Gastroesophageal sphincter (tissue), 4 donors: Measurements from ENCODE around the gene RNASE11. TPM values are rescaled to one million over a fixed set of nuclear protein-coding genes. Genes with fewer than 3 reads are reported as not detected.

Experiments
- ATAC-seq: fragments of 150-250 bp; one replicate; pipeline ENCODE4 v1.9.1; 2016; ENCODE audit warnings: mild to moderate bottlenecking, moderate library complexity
- H3K27ac ChIP-seq, 4 donors: fragments of 200-600 bp; sonication (generic) in 3 of 4; 1 replicate in 3 of 4; 2 replicates in 1 of 4; pipeline ENCODE4 v1.5.1; 2016 to 2019
- H3K27me3 ChIP-seq: fragments of 200-600 bp; sonication (generic); one replicate; pipeline ENCODE4 v1.5.1; 2019
- H3K36me3 ChIP-seq, 2 donors: fragments of 200-600 bp; sonication (generic); one replicate each; pipeline ENCODE4 v1.5.1; 2019; ENCODE audit warnings: control low read depth in 1 of 2
- H3K4me1 ChIP-seq, 3 donors: fragments of 200-600 bp; sonication (generic); 1 replicate in 2 of 3; 2 replicates in 1 of 3; pipeline ENCODE4 v1.5.1; 2016 to 2019; ENCODE audit warnings: control low read depth in 2 of 3
- H3K4me3 ChIP-seq, 2 donors: fragments of 200-600 bp; sonication (generic); one replicate each; pipeline ENCODE4 v1.5.1; 2019; ENCODE audit warnings: mild to moderate bottlenecking in 1 of 2, moderate library complexity in 1 of 2
- H3K9me3 ChIP-seq, 3 donors: fragments of 200-600 bp; sonication (generic); one replicate each; pipeline ENCODE4 v1.5.1; 2017 to 2019; ENCODE audit warnings: control low read depth in 2 of 3
- EP300 ChIP-seq: sonication (generic); formaldehyde crosslinking; IDR thresholded peaks from one replicate; pipeline ENCODE4 v1.6.1; 2017; ENCODE audit warnings: antibody characterized with exemption, mild to moderate bottlenecking
- POLR2A ChIP-seq, 2 donors: fragments of 450-650 bp; IDR thresholded peaks; one replicate each; pipeline ENCODE4 v1.6.1; 2017; ENCODE audit warnings: antibody characterized with exemption in 2 of 2, mild to moderate bottlenecking in 2 of 2, moderate library complexity in 1 of 2
- POLR2AphosphoS5 ChIP-seq: sonication (generic); formaldehyde crosslinking; IDR thresholded peaks from one replicate; pipeline ENCODE4 v1.6.1; 2017; ENCODE audit warnings: antibody characterized with exemption
- WGBS, 2 donors: methylation state at CpG; one replicate each; pipeline ENCODE4 v1.1.5; 2018; ENCODE audit warnings: low coverage in 1 of 2; 5-methylcytosine and 5-hydroxymethylcytosine counted together
- total RNA-seq, 4 donors: library from RNA; depleted of rRNA; stranded (reverse); fragments of >200 nt; gene quantifications; one replicate each; pipeline ENCODE4 v1.1.0, GENCODE V29; 2016
- TF ChIP-seq, protein P1 (sequence below), 4 experiments: fragments of 200-600 bp in 2 of 4; fragments of 450-650 bp in 2 of 4; sonication (generic) in 1 of 4; IDR thresholded peaks; one replicate each; pipeline ENCODE4 v1.5.1; 2017 to 2019; ENCODE audit warnings: antibody characterized with exemption in 4 of 4, mild to moderate bottlenecking in 2 of 4, moderate library complexity in 2 of 4

The RNASE11 gene
- total RNA-seq, 4 donors from 2014 or later: not detected

DNA sequence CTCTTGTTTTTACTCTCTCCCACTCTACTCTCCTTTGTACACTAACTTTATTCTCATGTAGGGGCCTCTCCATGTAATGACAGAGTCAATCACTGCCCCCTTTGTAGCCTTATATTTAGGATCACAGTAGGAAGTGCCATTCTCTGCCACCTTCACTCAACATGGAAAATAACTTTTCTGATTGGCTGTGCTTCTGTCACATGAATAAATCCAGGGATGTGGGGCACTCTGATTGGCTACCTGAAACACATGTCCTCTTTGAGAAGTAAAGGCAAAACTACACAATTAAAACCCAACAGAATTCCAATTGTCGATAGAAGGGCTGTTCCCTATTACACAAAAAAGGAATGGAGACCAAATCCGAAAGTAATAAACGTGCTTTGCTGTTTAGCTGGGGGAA lies 26.8 kb downstream of the RNASE11 start, which contains the start of gene RNASE9:
Gene RNASE9 (minus strand): TSS at position 87 of the 400 bp plus-strand sequence.
- no peak within 1 kb of the TSS for H3K27ac ChIP-seq
- 85% methylated on average over 3 of the region's 3 CpGs; no CpG with 5 or more reads in 1 of the 2 donors for WGBS, 2 donors
- no peak for ATAC-seq

DNA sequence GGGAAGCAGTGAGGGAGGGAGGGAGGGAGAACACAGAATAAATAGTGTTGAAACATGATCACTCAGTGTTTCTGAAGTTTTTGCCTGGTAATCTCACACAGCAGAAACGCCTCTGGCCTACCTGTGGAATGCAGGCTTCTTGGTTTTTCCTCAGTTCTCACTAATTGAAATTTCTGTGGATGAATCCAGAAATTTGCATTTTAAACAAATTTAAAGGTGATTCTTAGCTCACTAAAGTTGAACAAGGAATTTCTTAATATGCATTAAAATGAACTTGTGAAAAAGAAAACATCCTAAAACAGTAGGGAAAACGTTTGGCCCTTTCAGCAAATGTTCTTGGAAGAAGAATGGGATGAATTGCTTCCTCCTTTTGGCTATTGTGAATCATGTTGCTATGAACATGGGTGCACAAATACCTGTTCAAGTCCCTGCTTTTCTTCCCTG lies 28.3 kb downstream of the RNASE11 start:
- H3K4me1 ChIP-seq: no peaks in the 10 kb centered on the region
- no peaks in the 10 kb centered on the region for H3K27me3 ChIP-seq
- no peak for TF ChIP-seq EP300
- TF ChIP-seq, protein P1, sequence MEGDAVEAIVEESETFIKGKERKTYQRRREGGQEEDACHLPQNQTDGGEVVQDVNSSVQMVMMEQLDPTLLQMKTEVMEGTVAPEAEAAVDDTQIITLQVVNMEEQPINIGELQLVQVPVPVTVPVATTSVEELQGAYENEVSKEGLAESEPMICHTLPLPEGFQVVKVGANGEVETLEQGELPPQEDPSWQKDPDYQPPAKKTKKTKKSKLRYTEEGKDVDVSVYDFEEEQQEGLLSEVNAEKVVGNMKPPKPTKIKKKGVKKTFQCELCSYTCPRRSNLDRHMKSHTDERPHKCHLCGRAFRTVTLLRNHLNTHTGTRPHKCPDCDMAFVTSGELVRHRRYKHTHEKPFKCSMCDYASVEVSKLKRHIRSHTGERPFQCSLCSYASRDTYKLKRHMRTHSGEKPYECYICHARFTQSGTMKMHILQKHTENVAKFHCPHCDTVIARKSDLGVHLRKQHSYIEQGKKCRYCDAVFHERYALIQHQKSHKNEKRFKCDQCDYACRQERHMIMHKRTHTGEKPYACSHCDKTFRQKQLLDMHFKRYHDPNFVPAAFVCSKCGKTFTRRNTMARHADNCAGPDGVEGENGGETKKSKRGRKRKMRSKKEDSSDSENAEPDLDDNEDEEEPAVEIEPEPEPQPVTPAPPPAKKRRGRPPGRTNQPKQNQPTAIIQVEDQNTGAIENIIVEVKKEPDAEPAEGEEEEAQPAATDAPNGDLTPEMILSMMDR (IDR thresholded peaks at IDR 0.05): no peak
- TF ChIP-seq POLR2AphosphoS5: no peak
- TF ChIP-seq POLR2A (IDR thresholded peaks at IDR 0.05): no peak
- no peaks in the 10 kb centered on the region for H3K9me3 ChIP-seq
- ATAC-seq: no peak
- no peak overlapping the region for H3K4me3 ChIP-seq
- WGBS, 2 donors: 28 to 34% methylated on average over 2 of the region's 2 CpGs
- no peaks in the 10 kb centered on the region for H3K36me3 ChIP-seq
- no peak overlapping the region for H3K27ac ChIP-seq

More for the DNA sequence above, 26.8 kb downstream of the RNASE11 start, which contains the start of gene RNASE9:
- TF ChIP-seq POLR2A (IDR thresholded peaks at IDR 0.05) (no peak), POLR2AphosphoS5 (no peak), EP300 (no peak)
- TF ChIP-seq, protein P1 (IDR thresholded peaks at IDR 0.05): no peak
- Histone ChIP-seq H3K27me3 (no peaks in the 10 kb centered on the region), H3K4me1 (no peaks in the 10 kb centered on the region), H3K9me3 (no peaks in the 10 kb centered on the region), H3K36me3 (no peaks in the 10 kb centered on the region), H3K4me3 (no peak within 1 kb of the TSS)

DNA sequence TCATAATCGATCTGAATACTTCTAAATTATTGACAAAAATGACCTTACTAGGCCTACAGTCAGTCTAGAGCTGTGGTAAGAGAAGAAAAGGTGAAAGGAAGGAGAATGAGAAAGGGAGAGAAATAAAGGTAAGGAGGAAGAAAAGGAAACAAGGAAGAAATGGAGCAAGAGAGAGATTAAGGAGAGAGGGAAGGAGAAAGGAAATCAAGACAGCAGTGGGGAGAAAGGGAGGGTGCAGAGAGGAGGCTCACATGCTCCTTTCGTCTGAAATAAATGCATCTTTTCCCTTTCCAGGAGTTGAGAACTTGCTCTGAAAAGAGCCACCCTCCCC lies 30.6 kb downstream of the RNASE11 start:
- Histone ChIP-seq H3K36me3 (no peaks in the 10 kb centered on the region), H3K9me3 (no peaks in the 10 kb centered on the region), H3K27me3 (no peaks in the 10 kb centered on the region), H3K27ac (no peak overlapping the region), H3K4me3 (no peak overlapping the region), H3K4me1 (no peaks in the 10 kb centered on the region)
- no peak for ATAC-seq
- TF ChIP-seq, protein P1 (IDR thresholded peaks at IDR 0.05): no peak
- TF ChIP-seq EP300: no peak
- no peak for TF ChIP-seq POLR2A (IDR thresholded peaks at IDR 0.05)
- WGBS, 2 donors: 0 to 46% methylated on average over 1 to 2 of the region's 2 CpGs

DNA sequence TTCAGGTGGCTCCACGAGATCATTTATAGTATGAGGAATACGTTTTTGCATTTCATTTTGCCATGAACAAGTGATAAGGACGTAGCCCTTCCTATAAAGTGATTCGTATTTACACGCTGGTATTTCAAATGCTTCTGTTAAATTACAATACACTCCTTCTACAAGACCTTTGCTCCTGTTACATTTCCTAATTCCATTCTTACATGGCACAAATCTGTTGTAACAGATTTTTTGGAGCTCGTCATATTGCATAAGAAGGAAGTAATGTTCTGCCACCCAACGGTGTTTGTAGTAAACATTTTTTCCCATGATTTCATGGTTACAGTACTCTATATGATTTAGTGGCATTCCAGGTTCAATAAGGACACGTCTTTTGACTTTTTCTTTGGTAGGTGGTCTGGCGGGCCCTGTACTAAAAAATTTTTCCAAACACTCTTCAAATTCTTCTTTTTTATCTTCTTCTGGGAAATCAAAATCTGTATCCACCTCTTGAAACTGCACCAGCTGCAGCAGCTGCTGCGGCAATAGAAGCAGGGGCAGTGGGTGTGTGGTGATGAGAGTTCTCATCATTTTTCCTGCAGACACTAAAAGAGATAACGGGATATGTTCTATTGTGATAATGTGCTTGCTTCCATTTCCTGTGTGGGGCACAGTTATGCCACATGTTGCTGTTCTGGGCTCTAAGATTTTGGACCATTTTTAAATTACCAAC lies 31.1 kb downstream of the RNASE11 start:
- no peaks in the 10 kb centered on the region for H3K4me1 ChIP-seq
- H3K27ac ChIP-seq: no peak overlapping the region
- WGBS, 2 donors: 71 to 74% methylated on average over 10 to 11 of the region's 11 CpGs
- H3K27me3 ChIP-seq: no peaks in the 10 kb centered on the region
- ATAC-seq: no peak
- no peaks in the 10 kb centered on the region for H3K36me3 ChIP-seq
- TF ChIP-seq EP300: no peak
- TF ChIP-seq, protein P1 (IDR thresholded peaks at IDR 0.05): no peak
- no peak for TF ChIP-seq POLR2A (IDR thresholded peaks at IDR 0.05)
- TF ChIP-seq POLR2AphosphoS5: no peak
- H3K9me3 ChIP-seq: no peaks in the 10 kb centered on the region
- H3K4me3 ChIP-seq: no peak overlapping the region

DNA sequence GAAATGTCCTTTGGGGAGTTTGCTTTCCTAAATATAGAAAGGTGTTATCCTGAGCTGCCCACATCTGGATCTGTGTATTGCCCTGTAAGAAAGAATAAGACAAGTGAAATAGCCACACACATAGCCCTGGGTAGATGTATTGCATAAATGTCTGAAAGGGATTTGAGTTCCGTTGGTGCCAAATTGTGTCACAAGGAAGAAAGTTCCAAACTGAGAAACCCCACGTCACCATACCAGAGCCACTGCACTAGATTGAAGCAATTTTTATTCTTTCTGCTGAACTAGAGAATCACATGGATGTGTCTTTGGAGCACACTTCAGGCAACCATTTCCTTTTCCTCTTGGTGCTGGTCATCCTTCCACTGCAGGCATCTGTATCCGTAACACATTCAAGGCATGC lies 32.0 kb downstream of the RNASE11 start:
- ATAC-seq: no peak
- TF ChIP-seq POLR2A (IDR thresholded peaks at IDR 0.05) (no peak), EP300 (no peak), POLR2AphosphoS5 (no peak)
- TF ChIP-seq, protein P1 (IDR thresholded peaks at IDR 0.05): no peak
- no peaks in the 10 kb centered on the region for H3K4me1 ChIP-seq
- no peak overlapping the region for H3K27ac ChIP-seq
- no peak overlapping the region for H3K4me3 ChIP-seq
- no peaks in the 10 kb centered on the region for H3K9me3 ChIP-seq
- H3K36me3 ChIP-seq: no peaks in the 10 kb centered on the region
- no peaks in the 10 kb centered on the region for H3K27me3 ChIP-seq
- 86 to 100% methylated on average over 2 to 3 of the region's 3 CpGs for WGBS, 2 donors
